22Rv1 (cell line): ENCODE data around the gene SQSTM1.

Experiments
- CTCF ChIP-seq: fragments of 450-650 bp; IDR thresholded peaks from 2 replicates; pipeline ENCODE4 v1.5.1; 2017; ENCODE audit warnings: mild to moderate bottlenecking
- ZFX ChIP-seq: fragments of 450-650 bp; IDR thresholded peaks from 2 replicates; pipeline ENCODE4 v1.6.1; 2017; ENCODE audit warnings: antibody characterized with exemption, borderline replicate concordance

GRCh38 chr5:179885491-179886090 lies 64.9 kb downstream of the SQSTM1 start:
- TF ChIP-seq CTCF (no peak), ZFX (no peak)
